ENCODE measurements around the gene MYO3B.
"Not testable (repeated sequence)": the region's sequence is repeated elsewhere in the genome, so short reads cannot be mapped to it uniquely, and the experiment has no call there.

Gene MYO3B

GRCh38 chr2:170341684-170342623 is 164.0 kb downstream of the MYO3B start:
- no peak for DNase-seq (ENCODE audit: low spot score)

- DNase-seq (ENCODE audit: low spot score): no peak
Observed at GRCh38 chr2:170344663-170345346, 166.9 kb downstream of the MYO3B start.

- no peak for DNase-seq (ENCODE audit: low spot score)
Observed at GRCh38 chr2:170345607-170346006, 167.7 kb downstream of the MYO3B start.

- not testable (repeated sequence) for DNase-seq (ENCODE audit: low spot score)
Observed at GRCh38 chr2:170349269-170349668, 171.3 kb downstream of the MYO3B start.

GRCh38 chr2:170350929-170351826 is 173.2 kb downstream of the MYO3B start:
- no peak for DNase-seq (ENCODE audit: low spot score)

DNA sequence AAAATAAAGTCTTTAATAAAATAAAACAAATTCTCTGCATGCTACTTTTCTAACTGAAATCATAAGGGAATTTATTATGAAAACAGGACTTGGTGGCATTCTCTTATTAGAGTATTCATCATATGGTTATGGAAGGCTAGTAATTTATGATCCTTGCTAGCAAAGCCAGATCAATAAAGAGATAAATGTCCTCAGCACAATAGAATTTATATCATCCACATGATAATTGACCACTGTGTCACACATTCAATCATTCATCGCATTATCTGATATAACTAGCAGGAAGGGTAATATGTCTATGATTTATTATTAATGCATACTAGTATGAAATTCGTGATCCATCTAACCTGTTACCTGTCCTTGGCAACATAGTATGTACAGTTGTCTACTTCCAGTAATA is 175.8 kb downstream of the MYO3B start:
- no peak for DNase-seq (ENCODE audit: low spot score)

DNA sequence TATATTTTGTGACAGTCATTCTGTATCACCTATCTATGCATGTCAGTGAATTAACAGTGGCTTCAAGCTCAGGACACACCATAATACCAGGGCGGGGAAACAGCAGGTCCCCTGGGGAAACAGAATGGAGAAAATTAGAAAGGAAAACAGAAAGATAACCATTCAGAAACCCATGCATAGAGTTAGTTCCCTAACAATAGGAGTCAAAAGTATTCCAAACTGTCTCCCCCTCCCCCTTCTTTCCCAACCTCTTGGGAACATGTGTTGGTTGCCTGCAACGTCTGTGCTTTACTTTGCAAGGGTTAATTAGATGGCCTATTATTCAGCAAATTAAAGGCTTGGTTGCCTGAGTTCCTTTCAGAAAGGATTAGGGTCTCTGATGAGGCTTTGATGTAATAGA is 176.4 kb downstream of the MYO3B start:
- DNase-seq (ENCODE audit: low spot score): no peak

DNA sequence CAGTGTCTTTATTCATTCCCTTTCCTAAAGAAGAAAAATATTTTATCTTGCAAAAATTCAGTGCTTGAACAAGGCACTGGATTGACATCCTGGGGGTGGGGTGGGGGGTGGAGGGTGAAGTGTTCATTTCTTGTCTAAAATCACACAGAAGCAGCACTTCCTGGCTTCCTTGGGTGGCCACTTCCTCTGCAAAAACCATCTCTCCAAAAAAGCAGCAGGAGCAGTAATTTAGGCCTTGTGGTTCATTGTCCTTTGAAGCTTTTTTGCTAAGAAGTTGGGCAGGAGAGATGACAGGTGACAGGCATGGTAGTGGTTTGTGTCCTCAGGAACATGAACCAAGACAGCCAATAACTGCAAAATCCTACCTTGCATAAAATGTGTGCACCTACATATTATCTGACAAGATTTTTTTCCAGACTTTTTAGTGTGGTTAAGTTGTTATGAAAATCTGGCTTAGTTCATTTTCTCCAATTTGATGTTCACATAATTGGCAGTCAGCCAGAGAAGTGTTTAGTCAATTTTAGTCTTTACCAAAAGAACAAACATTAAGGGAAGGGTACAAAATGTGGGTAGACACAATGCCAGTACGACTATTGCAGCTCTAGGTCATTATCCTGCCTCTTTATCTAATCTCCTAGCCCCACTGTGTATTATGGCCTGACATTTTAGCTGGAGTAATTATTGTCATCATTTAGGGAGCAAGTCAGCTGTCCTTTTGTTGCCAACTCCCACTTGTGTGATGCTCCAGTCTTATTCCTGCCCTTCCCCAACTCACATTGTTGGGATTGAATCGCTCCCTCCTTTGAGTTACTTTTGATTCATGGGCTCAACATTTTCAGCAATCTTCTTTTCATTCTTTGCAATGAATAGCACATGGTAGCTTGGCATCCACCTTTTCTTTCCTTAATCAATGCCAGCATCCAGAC is 177.2 kb downstream of the MYO3B start:
- no peak for DNase-seq (ENCODE audit: low spot score)

DNA sequence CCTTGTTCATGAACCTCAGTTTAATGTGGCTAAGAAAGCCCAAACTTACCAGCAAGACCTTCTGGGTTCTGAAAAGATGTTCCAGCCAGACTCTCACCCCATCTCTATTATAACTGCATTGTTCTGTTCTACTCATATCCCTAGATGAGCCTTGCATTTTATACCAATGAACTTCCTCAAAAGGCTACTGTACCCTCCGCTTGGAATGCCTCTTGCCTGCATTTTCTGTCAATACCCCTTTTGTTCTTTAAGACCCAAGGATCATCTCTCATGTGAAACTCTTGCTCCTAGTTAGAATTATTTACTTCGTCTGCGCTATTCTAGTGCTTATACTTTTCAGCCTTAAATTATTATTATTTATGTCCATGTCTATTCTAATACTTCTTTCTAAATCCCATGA is 181.5 kb downstream of the MYO3B start:
- no peak for DNase-seq (ENCODE audit: low spot score)

DNA sequence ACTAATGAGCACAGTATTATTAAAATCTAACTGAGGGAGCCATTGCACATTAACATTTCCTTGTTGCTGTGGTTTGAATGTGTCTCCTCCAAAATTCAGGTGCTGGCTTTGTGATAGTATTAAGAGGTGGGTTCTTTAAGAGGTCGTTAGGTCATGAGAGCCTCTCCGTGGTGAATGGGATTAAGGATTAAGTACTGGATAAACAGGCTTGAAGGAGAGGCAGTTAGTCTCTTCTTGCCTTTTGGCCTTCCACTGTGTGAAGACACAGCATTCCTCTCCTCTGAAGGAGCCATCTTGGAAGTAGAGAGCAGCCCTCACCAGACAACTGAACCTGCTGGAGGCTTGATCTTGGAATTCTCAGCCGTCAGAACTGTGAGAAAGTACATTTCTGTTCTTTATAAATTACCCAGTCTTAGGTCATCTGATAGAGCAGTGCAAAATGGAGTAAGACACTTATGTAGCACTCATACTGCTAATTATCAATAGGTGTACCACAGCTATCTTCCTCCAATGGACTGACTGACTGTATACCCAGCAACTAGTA is 182.7 kb downstream of the MYO3B start:
- DNase-seq (ENCODE audit: low spot score): no peak

DNA sequence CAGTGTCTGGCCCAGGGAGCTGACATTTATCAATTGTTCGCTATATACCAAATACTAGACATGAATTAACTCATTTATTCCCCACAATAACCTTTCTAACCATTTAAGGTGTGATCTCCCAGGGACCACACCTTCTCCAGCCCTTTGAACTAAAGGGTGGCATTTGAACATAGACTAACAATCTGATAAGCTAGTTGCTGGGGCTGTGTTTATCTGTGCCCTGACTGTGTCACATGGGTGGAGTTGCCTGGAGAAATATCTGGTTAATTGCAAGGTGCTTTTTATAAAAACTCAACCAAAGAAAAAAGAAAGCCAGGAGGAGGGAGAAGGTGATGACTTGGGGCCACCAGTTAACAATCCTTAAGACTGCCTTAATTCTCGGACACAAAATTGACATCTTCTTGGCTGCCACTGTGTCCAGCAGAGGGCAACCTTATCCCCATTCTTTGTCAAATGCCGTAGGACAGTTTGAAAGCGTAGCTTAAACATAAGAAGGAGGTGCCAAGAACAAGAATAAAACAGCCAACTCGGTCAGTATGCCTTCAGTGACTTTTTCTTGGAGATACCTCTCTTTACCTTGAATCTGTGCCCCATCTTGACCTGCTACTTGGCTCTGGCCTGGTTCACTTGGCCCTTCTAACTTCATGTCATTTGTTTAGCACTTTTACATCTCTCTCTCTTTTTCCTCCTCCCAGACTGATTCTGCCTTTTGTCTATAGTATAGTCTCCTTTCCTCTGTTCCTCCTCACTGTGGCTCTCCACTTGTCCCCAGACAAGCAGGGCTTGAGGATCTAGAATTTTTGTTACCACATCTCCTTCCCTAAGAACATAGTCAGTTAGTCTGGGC is 183.4 kb downstream of the MYO3B start:
- peak; percentile 39 for DNase-seq (ENCODE audit: low spot score)

- DNase-seq (ENCODE audit: low spot score): no peak
Observed at GRCh38 chr2:170362313-170362870, 184.4 kb downstream of the MYO3B start.

GRCh38 chr2:170362871-170363631 is 185.1 kb downstream of the MYO3B start:
- DNase-seq (ENCODE audit: low spot score): no peak

DNA sequence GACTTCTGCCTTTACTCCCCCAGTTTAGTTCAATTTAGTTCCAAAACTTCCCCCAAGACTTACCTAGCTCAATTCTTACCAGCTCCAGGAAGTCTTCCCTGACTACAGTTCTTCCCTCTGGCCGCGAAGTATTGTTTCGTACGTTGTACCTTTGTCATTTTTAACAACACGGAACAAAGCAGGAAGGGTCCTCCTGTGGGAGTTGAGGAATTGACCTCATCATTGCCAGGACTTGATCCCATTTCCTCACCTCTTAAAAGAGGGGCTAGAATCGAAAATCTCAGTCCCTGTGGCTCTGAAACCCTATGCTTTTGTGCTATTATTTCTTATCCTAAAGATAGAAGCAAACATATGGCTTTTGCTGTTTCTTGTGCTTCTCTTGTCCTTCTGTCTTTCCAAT is 187.1 kb downstream of the MYO3B start:
- DNase-seq (ENCODE audit: low spot score): no peak

DNA sequence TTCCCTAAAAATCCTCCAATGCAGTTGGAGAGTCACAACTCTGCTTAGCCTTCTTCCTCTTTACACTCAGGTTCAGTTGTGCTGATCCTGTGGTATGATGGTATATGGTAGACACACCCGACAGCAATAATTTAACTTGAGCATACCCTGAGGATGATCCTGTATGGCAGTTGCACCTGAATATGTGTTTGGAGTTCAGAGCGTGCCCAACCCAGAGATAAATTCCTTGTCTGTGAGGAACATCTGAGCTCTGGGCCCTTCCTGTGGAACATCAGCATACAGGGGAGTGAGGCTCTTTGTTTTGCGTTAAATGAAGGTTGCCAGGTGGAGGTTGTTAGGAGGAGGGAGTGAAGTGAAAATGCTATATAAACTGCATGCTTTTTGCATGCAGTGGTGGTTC is 187.7 kb downstream of the MYO3B start:
- DNase-seq (ENCODE audit: low spot score): no peak

- DNase-seq (ENCODE audit: low spot score): no peak
Observed at GRCh38 chr2:170368370-170368769, 190.4 kb downstream of the MYO3B start.

DNA sequence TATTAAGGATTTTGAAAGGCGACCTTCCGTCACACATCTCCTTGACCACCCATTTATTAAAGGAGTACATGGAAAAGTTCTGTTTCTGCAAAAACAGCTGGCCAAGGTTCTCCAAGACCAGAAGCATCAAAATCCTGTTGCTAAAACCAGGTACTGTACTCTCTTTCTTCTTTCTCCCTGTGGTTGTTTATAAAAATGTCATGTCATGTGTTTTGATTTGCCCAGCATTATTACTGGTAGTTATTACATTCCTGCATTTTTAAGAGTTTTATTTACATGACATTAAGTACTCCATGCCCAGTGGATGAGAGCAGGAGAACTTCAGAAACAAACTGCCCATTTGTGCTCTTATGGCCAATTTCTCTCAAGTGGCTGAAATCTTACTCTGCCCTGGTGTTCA is 191.3 kb downstream of the MYO3B start:
- no peak for DNase-seq (ENCODE audit: low spot score)

- DNase-seq (ENCODE audit: low spot score): no peak
Observed at GRCh38 chr2:170369894-170370293, 191.9 kb downstream of the MYO3B start.

All from hematopoietic multipotent progenitor cell treated with erythropoietin and hydrocortisone succinate and interleukin-3 and kit ligand, for 15 days (in vitro differentiated cells).